ENCODE results near the gene SLC2A11. TPM values are rescaled to one million over a fixed set of nuclear protein-coding genes. Genes with fewer than 3 reads are reported as not detected.

The SLC2A11 gene
- total and polyA plus RNA-seq, 7 donors, result 3.7 to 12.7 (median 4.9) TPM

GRCh38 chr22:23911318-23911980, 53.8 kb downstream of the SLC2A11 start:
- intact Hi-C loops (cut with DNase I), result loop anchor here in 1 of 2 donors (10.0 kb wide), 1 partner anchor 643 kb away; the partner anchor contains the start of genes GUCD1 and SNRPD3
- H3K27ac ChIP-seq, result no peak overlapping the region
- ATAC-seq (no peak), DNase-seq (no peak)
- 73 to 80% (median 75%) methylated on average over 12 of the region's 12 CpGs for WGBS, 3 donors
- H3K4me1 ChIP-seq, result no peaks in the 10 kb centered on the region
- no peaks in the 10 kb centered on the region for H3K9me3 ChIP-seq
- TF ChIP-seq CTCF (IDR thresholded peaks at IDR 0.05), result no peak
- no peak overlapping the region for H3K4me3 ChIP-seq
- H3K27me3 ChIP-seq (ENCODE audit: insufficient read depth in 3 of 3, low read length in 2 of 3), result peaks cover 0 to 7% (median 0%) of the 10 kb centered on the region in 3 donors
- no peaks in the 10 kb centered on the region for H3K36me3 ChIP-seq (ENCODE audit: insufficient read depth in 1 of 2, low read depth in 1 of 2)

- TF ChIP-seq CTCF (IDR thresholded peaks at IDR 0.05), result no peak
- H3K27ac ChIP-seq, result no peak overlapping the region
- H3K27me3 ChIP-seq (ENCODE audit: insufficient read depth in 3 of 3, low read length in 2 of 3), result no peaks in the 10 kb centered on the region
- intact Hi-C loops (cut with DNase I), result loop anchor here in 1 of 2 donors (10.0 kb wide), 1 partner anchor 642 kb away; the partner anchor contains the start of genes GUCD1 and SNRPD3
- no peaks in the 10 kb centered on the region for H3K36me3 ChIP-seq (ENCODE audit: insufficient read depth in 1 of 2, low read depth in 1 of 2)
- H3K9me3 ChIP-seq, result no peaks in the 10 kb centered on the region
- 82 to 88% (median 85%) methylated on average over 9 of the region's 9 CpGs for WGBS, 3 donors
- H3K4me1 ChIP-seq, result no peaks in the 10 kb centered on the region
- DNase-seq (no peak), ATAC-seq (no peak)
- no peak overlapping the region for H3K4me3 ChIP-seq
Observed at GRCh38 chr22:23912293-23912903, 54.7 kb downstream of the SLC2A11 start.

GRCh38 chr22:23913306-23913660, 55.6 kb downstream of the SLC2A11 start:
- intact Hi-C loops (cut with DNase I), result loop anchor here in 1 of 2 donors (10.0 kb wide), 1 partner anchor 642 kb away; the partner anchor contains the start of genes GUCD1 and SNRPD3
- WGBS, 3 donors, result 2 to 7% (median 6%) methylated on average over 1 of the region's 1 CpG
- no peaks in the 10 kb centered on the region for H3K27me3 ChIP-seq (ENCODE audit: insufficient read depth in 3 of 3, low read length in 2 of 3)
- no peaks in the 10 kb centered on the region for H3K36me3 ChIP-seq (ENCODE audit: insufficient read depth in 1 of 2, low read depth in 1 of 2)
- peak overlapping the region; percentile 70 for H3K4me3 ChIP-seq
- H3K27ac ChIP-seq, result peak overlapping the region; percentile 82
- no peak for TF ChIP-seq CTCF (IDR thresholded peaks at IDR 0.05)
- no peak for DNase-seq
- ATAC-seq, result peak in 1 of 4 donors; percentile 2
- H3K4me1 ChIP-seq, result no peaks in the 10 kb centered on the region
- no peaks in the 10 kb centered on the region for H3K9me3 ChIP-seq

GRCh38 chr22:23913661-23914353, 56.1 kb downstream of the SLC2A11 start:
- no peak for TF ChIP-seq CTCF (IDR thresholded peaks at IDR 0.05)
- WGBS, 3 donors, result 0% methylated on average over 44 of the region's 44 CpGs
- ATAC-seq (peak; percentile 99 to 100 (median 100)), DNase-seq (peak; percentile 100)
- intact Hi-C loops (cut with DNase I), result loop anchor here in 1 of 2 donors (10.0 kb wide), 1 partner anchor 641 kb away; the partner anchor contains the start of genes GUCD1 and SNRPD3
- no peaks in the 10 kb centered on the region for H3K9me3 ChIP-seq
- no peaks in the 10 kb centered on the region for H3K36me3 ChIP-seq (ENCODE audit: insufficient read depth in 1 of 2, low read depth in 1 of 2)
- H3K27ac ChIP-seq, result peak overlapping the region; percentile 82
- no peaks in the 10 kb centered on the region for H3K27me3 ChIP-seq (ENCODE audit: insufficient read depth in 3 of 3, low read length in 2 of 3)
- H3K4me3 ChIP-seq, result peak overlapping the region; percentile 70
- H3K4me1 ChIP-seq, result no peaks in the 10 kb centered on the region
